ENCODE data around the gene TBL3. TPM values are rescaled to one million over a fixed set of nuclear protein-coding genes. Genes with fewer than 3 reads are reported as not detected.
"Not testable (repeated sequence)": the region's sequence is repeated elsewhere in the genome, so short reads cannot be mapped to it uniquely, and the experiment has no call there.

The TBL3 gene
- total RNA-seq, 2 experiments from 2014 or later, result 37.6 to 37.9 TPM

DNA sequence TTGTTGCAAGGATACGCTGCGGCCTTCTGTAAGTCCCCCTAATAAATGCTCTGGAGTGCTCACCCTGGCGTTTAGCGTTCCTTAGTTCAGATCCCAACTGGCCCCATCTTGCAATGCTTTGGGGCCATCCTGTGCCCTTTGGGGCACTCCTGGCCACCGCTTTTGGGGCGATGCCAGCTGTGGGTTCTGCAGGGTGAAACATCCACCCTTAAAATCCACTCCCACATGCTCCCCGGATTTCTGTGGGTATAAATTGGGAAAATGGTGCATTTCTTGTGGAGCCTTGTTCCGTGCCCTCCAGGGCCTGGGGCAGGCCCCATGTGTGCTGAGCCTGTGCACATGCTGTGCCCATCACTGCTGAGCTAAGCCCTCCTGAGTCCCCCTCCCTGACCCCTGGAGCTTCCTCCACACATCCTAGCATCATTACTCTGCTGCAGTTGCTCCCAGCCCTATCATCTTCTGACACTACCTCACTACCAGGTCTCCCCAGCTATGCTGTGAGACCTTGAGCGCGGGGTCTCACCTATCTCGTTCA, 34.8 kb upstream of the TBL3 start:
- Mint-ChIP-seq H3K9me3 (ENCODE audit: insufficient read depth) (no peaks in the 10 kb centered on the region), H3K27ac (no peak overlapping the region), H3K36me3 (ENCODE audit: low read depth) (peaks cover 8% of the 10 kb centered on the region), H3K27me3 (ENCODE audit: low read depth) (no peaks in the 10 kb centered on the region), H3K4me3 (no peak overlapping the region), H3K4me1 (ENCODE audit: low read depth) (peaks cover 9% of the 10 kb centered on the region)
- DNase-seq (no peak), ATAC-seq (no peak)
- ChIA-PET POLR2A (interaction anchor here (1.5 kb wide), 1 partner anchor 28 kb away, joined by 4 read pairs; the partner anchor contains the start of gene RPS2), CTCF (no interaction called here)

- Mint-ChIP-seq H3K27ac (no peak overlapping the region), H3K36me3 (ENCODE audit: low read depth) (peaks cover 8% of the 10 kb centered on the region), H3K4me1 (ENCODE audit: low read depth) (peaks cover 15% of the 10 kb centered on the region), H3K27me3 (ENCODE audit: low read depth) (no peaks in the 10 kb centered on the region), H3K4me3 (no peak overlapping the region), H3K9me3 (ENCODE audit: insufficient read depth) (no peaks in the 10 kb centered on the region)
- ATAC-seq (no peak), DNase-seq (no peak)
- ChIA-PET CTCF (no interaction called here), POLR2A (no interaction called here)
These were observed 33.5 kb upstream of the TBL3 start for GRCh38 chr16:1938316-1938715.

DNA sequence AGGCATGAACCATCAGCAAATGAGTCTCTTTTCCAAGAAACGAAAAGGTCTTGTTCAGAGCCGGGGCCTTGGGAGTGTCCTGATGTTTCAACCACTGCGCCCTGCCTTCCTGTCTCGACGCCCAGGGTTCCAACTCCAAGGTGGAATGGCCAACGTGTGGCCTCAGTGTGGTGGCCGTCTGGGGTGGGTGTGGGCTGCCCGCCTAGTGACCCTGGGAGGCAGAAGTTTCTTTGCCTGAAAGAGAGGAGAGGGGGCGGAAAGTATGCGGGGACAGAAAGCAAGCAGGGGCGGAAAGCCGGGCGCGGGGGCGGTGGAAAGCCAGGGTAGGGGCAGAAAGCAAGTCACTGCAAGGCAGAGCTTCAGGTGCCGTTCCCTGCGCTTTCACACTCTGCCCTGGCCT, 32.9 kb upstream of the TBL3 start:
- Mint-ChIP-seq H3K36me3 (ENCODE audit: low read depth) (peaks cover 8% of the 10 kb centered on the region), H3K27ac (no peak overlapping the region), H3K9me3 (ENCODE audit: insufficient read depth) (no peaks in the 10 kb centered on the region), H3K27me3 (ENCODE audit: low read depth) (no peaks in the 10 kb centered on the region), H3K4me3 (no peak overlapping the region), H3K4me1 (ENCODE audit: low read depth) (peaks cover 21% of the 10 kb centered on the region)
- ATAC-seq (no peak), DNase-seq (no peak)
- CTCF ChIA-PET, result interaction anchor here (1.0 kb wide), 1 partner anchor 9 kb away, joined by 3 read pairs; no protein-coding TSS in a partner anchor
- POLR2A ChIA-PET, result no interaction called here

DNA sequence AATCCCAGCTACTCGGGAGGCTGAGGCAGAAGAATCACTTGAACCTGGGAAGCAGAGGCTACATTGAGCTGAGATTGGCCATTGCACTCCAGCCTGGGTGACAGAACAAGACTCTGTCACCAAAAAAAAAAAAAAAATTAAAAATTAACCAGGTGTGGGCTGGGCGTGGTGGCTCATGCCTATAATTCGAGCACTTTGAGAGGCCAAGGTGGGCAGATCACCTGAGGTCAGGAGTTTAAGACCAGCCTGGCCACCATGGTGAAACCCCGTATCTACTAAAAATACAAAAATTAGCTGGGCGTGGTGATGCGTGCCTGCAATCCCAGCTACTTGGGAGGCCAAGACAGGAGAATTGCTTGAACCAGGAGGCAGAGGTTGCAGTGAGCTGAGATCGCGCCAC, 32.0 kb upstream of the TBL3 start:
- POLR2A ChIA-PET, result interaction anchor here (2.1 kb wide), 1 partner anchor 25 kb away, joined by 8 read pairs; the partner anchor contains the start of gene RPS2
- DNase-seq; H3K27me3 Mint-ChIP-seq (ENCODE audit: low read depth); H3K4me3 Mint-ChIP-seq; H3K27ac Mint-ChIP-seq; ATAC-seq; H3K36me3 Mint-ChIP-seq (ENCODE audit: low read depth); H3K9me3 Mint-ChIP-seq (ENCODE audit: insufficient read depth): not testable (repeated sequence)
- peaks cover 29% of the 10 kb centered on the region for H3K4me1 Mint-ChIP-seq (ENCODE audit: low read depth)
- CTCF ChIA-PET, result interaction anchor here (0.9 kb wide), 1 partner anchor 11 kb away, joined by 3 read pairs; no protein-coding TSS in a partner anchor

GRCh38 chr16:1940273-1941161, 31.3 kb upstream of the TBL3 start:
- Mint-ChIP-seq H3K4me3 (no peak overlapping the region), H3K27ac (no peak overlapping the region), H3K36me3 (ENCODE audit: low read depth) (peaks cover 8% of the 10 kb centered on the region), H3K4me1 (ENCODE audit: low read depth) (peaks cover 29% of the 10 kb centered on the region), H3K9me3 (ENCODE audit: insufficient read depth) (no peaks in the 10 kb centered on the region), H3K27me3 (ENCODE audit: low read depth) (no peaks in the 10 kb centered on the region)
- ChIA-PET POLR2A (interaction anchor here (0.8 to 2.1 kb wide), 2 partner anchors 25 to 215 kb away, joined by 3 to 8 read pairs; partner anchors contain the start of genes RPS2 and TRAF7), CTCF (interaction anchor here (0.9 kb wide), 1 partner anchor 11 kb away, joined by 3 read pairs; no protein-coding TSS in a partner anchor)
- DNase-seq (no peak), ATAC-seq (no peak)

DNA sequence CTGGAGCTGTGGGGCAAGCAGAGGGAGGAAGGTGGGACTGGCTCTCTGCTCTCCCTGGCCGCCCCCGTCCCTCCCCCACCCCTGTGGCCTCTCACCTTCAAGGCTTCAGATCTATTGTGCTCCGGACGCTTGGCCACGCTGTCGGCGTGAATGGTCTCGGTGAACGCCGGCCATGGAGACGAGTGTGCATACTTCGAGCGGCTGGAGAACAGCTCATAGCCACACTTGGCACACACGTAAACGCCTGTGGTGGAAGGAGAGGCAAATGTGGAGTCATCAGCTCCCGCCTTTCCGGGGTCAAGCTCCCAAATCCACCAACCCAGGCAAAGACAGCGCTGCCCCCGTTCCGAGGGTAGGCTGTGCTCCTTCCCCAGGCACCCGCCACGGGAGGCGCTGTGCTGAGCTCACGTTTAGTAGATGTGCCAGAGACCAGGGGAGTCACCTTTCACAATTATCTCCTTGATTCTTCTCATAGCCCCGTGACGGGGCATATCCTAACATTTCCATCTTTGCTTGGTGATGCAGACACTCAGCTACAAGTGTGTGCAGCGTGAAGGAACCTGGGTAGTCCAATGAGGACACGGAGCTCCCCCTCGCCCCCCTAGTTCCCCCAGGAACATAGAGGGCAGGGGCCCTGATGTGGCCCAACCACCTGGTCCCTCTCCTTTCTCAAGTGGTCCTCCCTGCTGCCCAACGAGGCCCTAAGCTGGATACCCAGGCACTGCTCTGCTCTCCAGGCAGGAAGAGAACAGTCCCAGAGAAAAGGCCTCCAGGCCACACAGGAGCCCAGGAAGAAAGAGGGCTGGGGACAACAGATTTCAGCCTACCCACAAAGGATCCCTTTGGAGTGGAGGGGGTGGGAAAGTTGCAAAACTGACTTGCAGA, 30.4 kb upstream of the TBL3 start:
- H3K4me1 Mint-ChIP-seq (ENCODE audit: low read depth), result peaks cover 29% of the 10 kb centered on the region

GRCh38 chr16:1942047-1942809, 29.6 kb upstream of the TBL3 start:
- ChIA-PET POLR2A (interaction anchor here (1.0 to 2.1 kb wide), 4 partner anchors 18 to 71 kb away, joined by 4 to 10 read pairs (median 8); partner anchors contain the start of gene RPS2), CTCF (no interaction called here)
- no peak for DNase-seq
- Mint-ChIP-seq H3K9me3 (ENCODE audit: insufficient read depth) (no peaks in the 10 kb centered on the region), H3K4me1 (ENCODE audit: low read depth) (peaks cover 29% of the 10 kb centered on the region), H3K27me3 (ENCODE audit: low read depth) (no peaks in the 10 kb centered on the region), H3K36me3 (ENCODE audit: low read depth) (peaks cover 8% of the 10 kb centered on the region), H3K4me3 (peak overlapping the region; percentile 85), H3K27ac (peak overlapping the region; percentile 79)
- ATAC-seq, result no peak

More for the DNA sequence above, 30.4 kb upstream of the TBL3 start:
- ATAC-seq (no peak), DNase-seq (no peak)
- POLR2A ChIA-PET, result interaction anchor here (0.8 to 2.1 kb wide), 2 partner anchors 24 to 214 kb away, joined by 3 to 8 read pairs; partner anchors contain the start of genes RPS2 and TRAF7
- H3K27me3 Mint-ChIP-seq (ENCODE audit: low read depth), result no peaks in the 10 kb centered on the region
- peak overlapping the region; percentile 85 for H3K4me3 Mint-ChIP-seq
- no peak overlapping the region for H3K27ac Mint-ChIP-seq
- peaks cover 8% of the 10 kb centered on the region for H3K36me3 Mint-ChIP-seq (ENCODE audit: low read depth)
- no peaks in the 10 kb centered on the region for H3K9me3 Mint-ChIP-seq (ENCODE audit: insufficient read depth)
- CTCF ChIA-PET, result no interaction called here

GRCh38 chr16:1942810-1943726, 28.8 kb upstream of the TBL3 start, which contains the start of gene MSRB1:
Gene MSRB1, minus strand, starts transcription at chr16:1943199. Its CDS starts 43 bp downstream, at chr16:1943156.
- POLR2A ChIA-PET, result interaction anchor here (0.6 to 2.1 kb wide), 7 partner anchors 17 to 212 kb away, joined by 3 to 10 read pairs (median 4); partner anchors contain the start of genes RNF151, RPS2 and TRAF7
- CTCF ChIA-PET, result interaction anchor here (1.0 to 1.6 kb wide), 8 partner anchors 9 to 237 kb away, joined by 3 to 7 read pairs (median 4); partner anchors contain the start of genes FAHD1, HAGH, MAPK8IP3 and RPS2
- DNase-seq (peak; percentile 100), ATAC-seq (peak; percentile 97)
- peaks cover 6% of the 10 kb centered on the region for H3K36me3 Mint-ChIP-seq (ENCODE audit: low read depth)
- no peaks in the 10 kb centered on the region for H3K9me3 Mint-ChIP-seq (ENCODE audit: insufficient read depth)
- H3K4me3 Mint-ChIP-seq, result peak within 1 kb of the TSS; percentile 85
- peaks cover 29% of the 10 kb centered on the region for H3K4me1 Mint-ChIP-seq (ENCODE audit: low read depth)
- H3K27ac Mint-ChIP-seq, result peak within 1 kb of the TSS; percentile 82
- no peaks in the 10 kb centered on the region for H3K27me3 Mint-ChIP-seq (ENCODE audit: low read depth)

GRCh38 chr16:1944612-1945199, 27.1 kb upstream of the TBL3 start:
- no peaks in the 10 kb centered on the region for H3K27me3 Mint-ChIP-seq (ENCODE audit: low read depth)
- peak overlapping the region; percentile 34 for H3K4me3 Mint-ChIP-seq
- H3K9me3 Mint-ChIP-seq (ENCODE audit: insufficient read depth), result no peaks in the 10 kb centered on the region
- no peaks in the 10 kb centered on the region for H3K36me3 Mint-ChIP-seq (ENCODE audit: low read depth)
- peaks cover 29% of the 10 kb centered on the region for H3K4me1 Mint-ChIP-seq (ENCODE audit: low read depth)
- CTCF ChIA-PET, result no interaction called here
- H3K27ac Mint-ChIP-seq, result peak overlapping the region; percentile 25
- POLR2A ChIA-PET, result interaction anchor here (0.6 to 2.1 kb wide), 3 partner anchors 20 to 262 kb away, joined by 3 to 10 read pairs (median 3); partner anchors contain the start of gene RPS2
- ATAC-seq (no peak), DNase-seq (no peak)
